Colon (tissue), 2 donors: ENCODE measurements around the gene BEGAIN.
"Not testable (repeated sequence)": the region's sequence is repeated elsewhere in the genome, so short reads cannot be mapped to it uniquely, and the experiment has no call there.

Source experiments
- FAIRE-seq: peaks from 2 replicates; lab custom pipeline; 2012; peaks lifted over from hg19 to GRCh38; lab: Jason Lieb, UNC
- donor health status: control.
- donor health status: control.

The BEGAIN gene

DNA sequence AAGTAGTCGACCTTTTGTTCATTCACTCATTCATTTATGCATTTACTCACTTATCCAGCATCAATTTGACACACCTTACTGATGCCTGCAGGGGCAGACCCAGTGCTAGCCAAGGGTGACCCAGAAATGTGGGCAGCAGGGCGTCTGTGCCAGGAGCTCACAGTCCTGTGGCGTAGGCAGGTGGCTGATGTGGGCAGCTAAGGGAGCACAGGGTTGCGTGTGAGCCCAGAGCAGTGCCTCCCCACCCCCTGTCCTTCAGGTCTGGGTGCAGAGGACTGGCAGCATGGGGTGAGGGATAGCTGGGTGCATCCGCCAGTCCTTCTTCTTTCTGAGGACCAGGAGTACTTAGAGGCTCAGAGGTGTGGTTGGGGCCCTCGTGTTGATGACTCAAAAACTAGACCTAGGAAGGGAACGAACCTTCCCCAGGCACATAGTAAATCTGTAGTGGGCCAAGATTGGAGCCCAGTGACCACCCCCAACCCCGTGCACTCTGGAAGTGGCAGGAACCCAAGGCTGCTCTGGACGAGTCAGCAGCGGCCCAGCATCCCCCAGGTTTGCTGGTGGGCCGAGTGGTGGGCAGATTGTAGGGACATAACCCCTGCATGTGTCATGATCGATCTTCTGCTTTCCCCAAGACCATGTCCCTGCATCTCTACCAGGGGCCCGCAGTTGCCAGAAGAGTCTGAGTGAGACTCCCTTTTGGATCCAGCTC lies 63.9 kb downstream of the BEGAIN start:
- FAIRE-seq: no peak

DNA sequence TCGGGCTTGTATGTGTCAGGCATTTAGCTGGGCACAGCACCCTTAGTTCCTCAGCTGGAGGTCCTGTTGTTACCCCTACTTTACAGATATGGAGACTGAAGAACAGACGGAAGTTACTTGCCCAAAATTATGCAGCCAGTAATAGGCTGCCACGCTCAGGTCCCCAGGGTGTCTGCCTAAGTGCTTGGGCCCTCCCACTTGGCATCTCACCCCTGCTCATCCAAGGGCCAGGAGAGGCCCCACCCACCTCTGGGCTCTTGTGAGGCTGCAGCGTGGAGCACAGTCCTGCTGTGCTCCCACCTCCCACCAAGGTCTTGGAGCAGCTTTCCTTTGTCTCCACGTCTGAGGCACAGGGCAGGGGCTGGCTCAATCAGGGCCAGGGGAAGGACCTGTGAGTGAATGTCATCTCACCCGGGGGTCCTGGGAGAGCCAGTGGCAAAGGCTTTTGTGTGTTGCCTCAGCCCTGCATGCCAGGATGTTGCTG lies 64.6 kb downstream of the BEGAIN start:
- FAIRE-seq: no peak

DNA sequence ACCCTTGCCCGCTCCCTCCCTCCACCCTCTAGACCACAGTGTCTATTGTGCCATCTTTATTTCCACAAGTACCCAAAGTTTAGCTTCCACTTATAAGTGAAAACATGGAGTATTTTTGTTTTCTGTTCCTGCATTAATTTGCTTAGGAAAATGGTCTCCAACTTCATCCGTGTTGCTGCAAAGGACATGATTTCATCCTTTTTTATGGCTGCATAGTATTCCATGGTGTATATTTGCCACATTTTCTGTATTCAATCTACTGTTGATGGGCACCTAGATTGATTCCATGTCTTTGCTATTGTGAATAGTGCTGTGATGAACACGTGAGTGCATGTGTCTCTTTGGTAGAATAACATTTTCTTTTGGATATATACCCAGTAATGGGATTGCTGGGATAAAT lies 81.2 kb downstream of the BEGAIN start:
- not testable (repeated sequence) for FAIRE-seq

DNA sequence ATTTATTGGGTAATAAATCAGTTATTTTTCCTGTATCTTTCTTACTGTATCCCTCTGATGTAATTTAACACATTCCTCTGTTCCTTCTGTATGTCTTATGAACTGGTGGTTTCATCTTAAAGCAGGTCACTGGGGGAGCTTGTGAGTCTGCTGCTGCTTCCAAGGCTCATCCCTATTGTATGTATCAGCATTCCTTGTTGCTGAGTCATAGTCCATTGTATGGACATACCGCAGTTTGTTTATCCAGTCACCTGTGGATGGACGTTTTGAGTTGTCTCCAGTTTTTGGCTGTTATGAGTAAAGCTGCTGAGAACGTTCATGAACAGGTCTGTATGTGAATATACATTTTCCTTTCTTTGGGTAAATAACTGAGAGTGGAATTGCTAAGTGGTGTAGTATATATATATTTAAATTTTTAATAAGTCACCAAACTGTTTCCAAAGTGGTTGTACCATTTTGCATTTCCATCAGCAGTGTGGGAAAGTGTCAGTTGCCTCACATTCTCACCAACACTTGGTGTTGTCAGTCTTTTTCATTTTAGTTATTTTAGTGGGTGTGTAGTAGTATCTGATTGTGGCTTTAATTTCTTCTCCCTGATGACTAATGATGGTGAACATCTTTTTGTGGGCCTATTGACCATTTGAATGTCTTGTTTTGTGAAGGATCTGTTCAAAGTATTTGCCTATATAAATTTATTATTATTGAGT lies 82.7 kb downstream of the BEGAIN start:
- FAIRE-seq: no peak

DNA sequence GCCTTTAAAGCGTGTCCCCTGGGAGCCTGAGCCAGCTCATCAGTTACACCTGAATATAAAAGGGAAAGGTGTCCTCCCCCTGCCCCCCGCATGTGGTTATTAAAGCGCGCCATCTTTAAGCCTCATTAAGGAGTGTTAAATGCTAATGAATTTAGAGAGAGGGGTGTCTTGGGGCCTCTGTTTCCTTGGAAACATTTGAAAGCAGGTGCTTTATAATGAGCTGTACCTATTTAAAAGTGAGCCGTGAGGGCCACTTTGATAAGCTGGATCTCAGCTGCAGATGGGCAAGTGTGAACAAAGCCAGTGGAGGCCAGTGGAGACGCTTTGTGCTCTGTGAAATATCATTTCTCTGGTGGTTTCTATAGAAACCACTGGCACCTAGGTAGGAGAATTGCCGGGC lies 84.0 kb downstream of the BEGAIN start:
- no peak for FAIRE-seq

DNA sequence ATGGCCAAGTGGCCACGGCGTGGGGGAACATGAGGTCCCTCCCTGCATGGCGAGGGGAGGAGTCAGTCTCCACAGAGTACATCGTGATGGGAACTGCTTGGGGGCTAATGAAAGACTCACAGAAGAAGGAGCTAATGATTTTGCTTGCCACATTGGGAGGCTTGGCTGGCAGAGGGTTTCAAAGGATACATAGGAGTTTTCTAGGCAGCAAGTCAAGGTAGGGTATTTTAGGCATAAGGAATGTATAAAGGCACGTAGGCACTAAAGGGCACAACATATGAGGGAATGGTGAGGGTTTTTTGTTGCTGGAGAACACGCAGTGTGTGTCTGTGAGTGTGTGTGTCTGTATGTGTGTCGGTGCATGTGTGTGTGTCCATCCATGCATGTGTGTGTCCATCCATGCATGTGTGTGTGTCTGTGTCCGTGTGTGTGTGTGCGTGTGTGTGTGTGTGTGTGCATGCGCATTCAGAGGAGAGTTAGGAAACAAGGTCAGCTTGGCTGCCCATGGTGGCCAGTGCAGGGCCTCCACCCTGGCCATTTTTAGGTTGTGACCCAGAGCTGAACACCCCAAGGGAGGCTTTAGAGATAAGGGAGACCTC lies 84.5 kb downstream of the BEGAIN start:
- FAIRE-seq: no peak

DNA sequence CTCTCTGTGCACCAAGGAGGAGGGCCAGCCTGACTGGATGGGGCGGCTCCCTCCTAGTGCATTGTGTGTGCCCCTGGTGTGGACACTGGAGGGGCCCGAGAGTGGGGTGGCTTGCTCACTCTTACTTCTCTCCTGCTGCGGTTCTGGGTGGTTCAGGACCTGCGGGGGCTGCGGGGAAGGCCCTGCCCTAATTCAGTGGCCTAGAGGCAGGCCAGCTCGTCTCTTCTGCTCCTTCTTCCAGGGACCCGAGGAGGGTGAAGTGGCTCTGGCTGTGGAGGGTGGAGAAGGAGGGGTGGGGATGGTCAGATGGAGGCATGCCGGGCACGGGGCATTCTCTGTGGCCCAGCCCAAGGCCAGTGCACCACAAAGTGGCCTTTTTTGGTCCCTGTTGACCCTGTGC lies 87.1 kb downstream of the BEGAIN start:
- FAIRE-seq: no peak

DNA sequence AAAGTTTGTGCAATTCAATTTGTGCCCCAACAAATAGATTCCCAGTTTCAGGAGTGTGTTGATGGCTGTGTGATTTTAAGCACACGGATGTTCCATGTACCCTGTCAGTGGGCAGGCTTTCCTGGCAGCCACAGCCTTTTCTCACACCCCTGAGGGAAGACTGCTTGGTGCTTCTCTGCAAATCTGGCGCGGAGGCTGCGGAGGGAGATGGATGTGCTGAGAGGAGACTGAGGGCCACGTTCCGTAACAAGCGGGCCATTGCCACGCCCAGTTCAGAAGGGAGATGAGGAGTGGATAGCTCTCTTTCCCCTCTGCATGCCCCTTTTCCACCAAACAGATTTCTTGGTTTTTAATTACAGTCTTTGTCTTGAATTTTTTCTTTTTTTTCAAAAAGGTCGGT lies 89.1 kb downstream of the BEGAIN start:
- no peak for FAIRE-seq

DNA sequence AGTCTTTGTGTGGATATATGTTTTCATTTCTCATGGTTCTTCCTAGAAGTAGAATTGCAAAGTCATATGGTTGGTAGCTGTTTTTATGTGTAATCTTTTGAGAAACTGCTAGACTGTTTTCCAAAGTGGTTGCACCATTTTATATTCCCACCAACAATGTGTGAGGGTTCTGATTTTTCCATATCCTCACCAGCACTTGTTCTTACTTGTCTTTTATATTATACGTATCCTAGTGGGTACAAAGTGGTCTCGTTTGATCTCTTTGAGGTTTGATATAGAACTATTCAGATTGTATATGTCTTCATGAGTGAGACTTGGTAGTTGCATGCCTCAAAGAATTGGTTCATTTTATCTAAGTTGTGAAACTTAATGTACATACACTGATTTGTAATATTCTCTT lies 91.3 kb downstream of the BEGAIN start:
- no peak for FAIRE-seq

DNA sequence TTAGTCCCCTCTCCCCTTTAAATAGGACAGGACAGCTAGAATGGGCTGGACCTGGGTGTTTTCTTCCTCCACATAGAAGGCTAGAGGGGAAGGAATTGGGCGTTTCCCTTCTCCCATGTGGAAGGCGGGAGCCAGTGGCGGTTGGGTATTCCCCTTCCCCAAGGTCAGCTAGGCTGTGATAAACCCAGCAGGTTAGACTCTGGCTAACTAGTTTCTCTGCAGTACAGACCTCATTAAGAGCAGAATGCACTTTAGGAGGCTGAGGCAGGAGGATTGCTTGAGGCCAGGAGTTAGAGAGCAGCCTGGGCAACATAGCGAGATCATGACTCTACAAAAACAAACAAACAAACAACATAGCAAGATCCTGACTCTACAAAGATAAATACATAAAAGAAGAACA lies 92.6 kb downstream of the BEGAIN start:
- FAIRE-seq: no peak

DNA sequence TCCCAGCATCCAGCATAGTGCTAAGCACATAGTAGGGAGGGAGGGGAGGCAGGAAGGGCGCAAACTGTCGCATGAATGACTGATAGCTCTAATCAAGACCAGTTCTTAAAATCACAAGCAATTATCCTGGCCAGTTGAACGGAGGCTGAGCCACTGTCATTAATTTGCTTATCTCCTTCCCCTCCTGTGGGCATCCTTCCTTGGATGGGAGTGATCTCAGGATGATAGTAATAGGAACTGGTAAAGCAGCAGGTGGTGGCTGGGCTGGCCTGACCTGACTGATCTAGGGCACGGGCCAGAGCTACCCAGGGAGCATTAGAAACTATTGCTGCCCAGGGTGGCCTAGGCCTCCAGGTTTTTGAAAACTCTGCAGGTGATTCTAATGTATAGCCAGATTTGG lies 97.0 kb downstream of the BEGAIN start:
- no peak for FAIRE-seq

DNA sequence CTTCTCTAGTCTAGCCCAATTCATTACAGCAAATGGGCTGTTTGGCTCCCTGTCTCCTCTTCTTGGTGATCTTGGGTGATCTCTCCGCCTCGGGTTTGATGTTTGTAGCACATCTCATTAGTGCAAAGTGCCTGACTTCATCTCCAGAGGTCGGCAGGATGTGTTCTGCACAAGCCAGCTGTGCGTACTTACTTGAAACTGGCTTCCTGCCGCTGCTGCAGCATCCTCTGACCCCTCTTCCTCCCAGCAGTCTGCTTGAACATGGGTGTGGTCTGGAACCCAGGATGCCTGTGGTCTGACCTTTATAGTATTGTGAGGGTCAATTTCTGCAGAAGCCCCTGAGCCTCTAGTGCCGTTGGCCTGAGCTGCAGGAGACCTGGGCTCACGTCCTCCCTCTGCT lies 99.2 kb downstream of the BEGAIN start:
- no peak for FAIRE-seq

DNA sequence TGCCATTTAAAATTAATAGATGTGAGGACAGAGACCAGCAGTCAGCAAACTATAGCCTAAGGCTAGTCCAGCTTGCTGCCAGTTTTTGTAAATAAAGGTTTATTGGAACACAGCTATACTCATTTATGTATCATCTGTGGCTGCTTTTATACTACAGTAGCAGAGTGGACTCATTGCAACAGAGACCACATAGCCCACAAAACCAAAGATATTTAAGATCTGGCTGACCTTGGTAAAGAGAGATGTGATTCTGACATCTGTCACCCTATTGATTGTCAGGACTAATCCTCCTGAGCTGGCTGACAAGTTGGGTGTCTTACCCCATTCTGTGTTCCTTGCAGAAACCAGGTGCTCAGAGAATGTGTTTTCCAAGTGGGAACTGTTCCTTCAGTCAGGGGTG lies 99.9 kb downstream of the BEGAIN start:
- FAIRE-seq: no peak
